AG04449 (cell line): Measurements from ENCODE around the gene KRT36.

ENCODE experiments used
- CTCF ChIA-PET: fragments of 350-600 bp; formaldehyde crosslinking; extraction: SDS; loops from one replicate; lab custom pipeline; 2021; ENCODE audit warnings: antibody characterized with exemption; lab: Yijun Ruan, JAX
- POLR2A ChIA-PET: fragments of 400-600, 350-600 bp; formaldehyde crosslinking; extraction: SDS; loops from one replicate; lab custom pipeline; 2020; ENCODE audit warnings: antibody characterized with exemption, inconsistent platforms; lab: Yijun Ruan, JAX
- DNase-seq: peaks from one replicate; pipeline ENCODE4 v3.0.0-alpha.2; 2010; ENCODE audit warnings: low read depth, low spot score
- H3K4me3 ChIP-seq: 2 replicates; pipeline ENCODE4 v1.5.1; 2011; ENCODE audit warnings: low read depth, mild to moderate bottlenecking, control low read depth, low read length
- TF ChIP-seq, protein P1 (sequence below): IDR thresholded peaks from one replicate; pipeline ENCODE4 v1.5.1; 2011; ENCODE audit warnings: mild to moderate bottlenecking, moderate library complexity, low read length, control low read depth, inconsistent platforms; ENCODE audit not compliant: insufficient read depth; ENCODE audit errors: missing control alignments

The KRT36 gene

DNA sequence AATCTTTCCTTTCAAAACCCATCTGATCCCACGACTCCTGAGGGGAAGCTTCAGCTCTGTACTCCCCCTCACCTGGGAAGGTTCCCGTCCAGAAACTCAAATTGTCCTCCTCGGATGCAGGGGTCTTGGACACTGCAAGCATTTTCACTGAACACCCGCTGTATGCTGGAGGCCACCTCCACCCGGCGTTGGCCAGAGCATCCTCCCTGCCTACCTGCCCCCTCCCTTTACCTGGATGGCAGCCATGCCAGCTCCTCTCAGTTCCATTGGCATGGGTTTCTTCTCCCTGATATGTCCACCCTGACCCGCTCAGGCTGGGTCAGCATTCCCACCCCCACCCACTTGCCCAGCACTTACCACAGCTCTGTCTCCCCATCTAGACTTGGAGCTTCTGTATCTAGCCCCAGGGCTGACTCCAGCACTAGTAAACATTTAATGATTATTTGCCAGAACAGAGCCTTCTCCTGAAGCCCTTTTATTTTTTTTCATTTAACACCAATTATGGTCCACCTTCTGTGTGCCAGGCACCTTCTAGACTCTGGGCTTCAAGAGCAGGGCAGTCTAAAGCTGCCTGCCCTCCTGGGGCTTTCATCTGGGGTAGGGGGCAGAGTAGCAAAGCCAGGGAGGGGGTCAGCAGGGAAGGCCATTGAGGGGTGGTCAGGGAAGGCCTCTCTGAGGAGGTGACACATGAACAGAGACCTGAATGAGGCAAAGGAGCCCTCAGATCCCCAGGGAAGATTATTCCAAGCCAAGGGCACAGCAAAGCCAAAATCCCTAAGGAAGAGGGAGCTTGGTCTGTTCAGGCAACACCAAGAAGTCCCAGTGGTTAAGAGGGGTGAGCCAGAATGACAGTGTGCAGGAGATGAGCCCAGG lies 47.3 kb upstream of the KRT36 start:
- H3K4me3 ChIP-seq: no peak overlapping the region
- ChIA-PET POLR2A (no interaction called here), CTCF (interaction anchor here (0.8 to 3.4 kb wide), 9 partner anchors 12 to 129 kb away, joined by 3 to 29 read pairs (median 4); no protein-coding TSS in a partner anchor)
- TF ChIP-seq, protein P1, sequence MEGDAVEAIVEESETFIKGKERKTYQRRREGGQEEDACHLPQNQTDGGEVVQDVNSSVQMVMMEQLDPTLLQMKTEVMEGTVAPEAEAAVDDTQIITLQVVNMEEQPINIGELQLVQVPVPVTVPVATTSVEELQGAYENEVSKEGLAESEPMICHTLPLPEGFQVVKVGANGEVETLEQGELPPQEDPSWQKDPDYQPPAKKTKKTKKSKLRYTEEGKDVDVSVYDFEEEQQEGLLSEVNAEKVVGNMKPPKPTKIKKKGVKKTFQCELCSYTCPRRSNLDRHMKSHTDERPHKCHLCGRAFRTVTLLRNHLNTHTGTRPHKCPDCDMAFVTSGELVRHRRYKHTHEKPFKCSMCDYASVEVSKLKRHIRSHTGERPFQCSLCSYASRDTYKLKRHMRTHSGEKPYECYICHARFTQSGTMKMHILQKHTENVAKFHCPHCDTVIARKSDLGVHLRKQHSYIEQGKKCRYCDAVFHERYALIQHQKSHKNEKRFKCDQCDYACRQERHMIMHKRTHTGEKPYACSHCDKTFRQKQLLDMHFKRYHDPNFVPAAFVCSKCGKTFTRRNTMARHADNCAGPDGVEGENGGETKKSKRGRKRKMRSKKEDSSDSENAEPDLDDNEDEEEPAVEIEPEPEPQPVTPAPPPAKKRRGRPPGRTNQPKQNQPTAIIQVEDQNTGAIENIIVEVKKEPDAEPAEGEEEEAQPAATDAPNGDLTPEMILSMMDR: no peak
- no peak for DNase-seq

DNA sequence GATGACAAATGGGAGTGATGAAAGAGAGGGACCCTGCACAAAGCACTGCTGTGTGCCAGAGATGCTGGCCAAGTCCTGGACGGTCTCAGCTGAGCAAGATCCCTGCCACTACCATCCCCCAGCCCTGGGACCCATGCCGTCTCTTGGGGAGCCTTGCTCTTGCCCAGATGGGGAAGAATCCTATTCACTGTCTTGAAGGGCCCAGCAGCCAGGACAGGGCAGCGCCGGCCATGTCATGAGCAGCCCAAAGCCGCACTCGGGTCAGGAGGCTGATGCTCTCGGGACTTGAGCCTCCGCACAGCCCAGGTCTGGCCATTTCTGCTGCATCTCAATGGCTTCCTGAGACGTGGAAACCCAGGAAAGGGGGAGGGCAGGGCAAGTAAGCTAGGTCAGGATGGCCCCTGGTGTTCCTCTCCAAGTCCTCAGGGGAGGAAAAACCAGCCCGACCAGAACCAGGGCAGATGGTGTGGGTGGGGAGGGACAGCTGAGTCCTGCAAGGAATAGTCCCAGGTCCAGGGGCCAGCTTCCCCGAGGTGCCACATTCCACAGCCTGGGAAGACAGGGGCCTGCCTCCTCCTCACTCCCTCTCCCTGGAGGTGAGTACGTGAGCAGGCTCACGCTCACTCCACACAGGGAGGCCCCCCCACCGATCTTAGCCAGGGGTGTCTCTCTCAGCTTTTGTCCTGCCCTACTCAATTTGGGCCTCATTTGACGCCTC lies 46.2 kb upstream of the KRT36 start:
- ChIA-PET CTCF (interaction anchor here (0.8 to 3.4 kb wide), 6 partner anchors 13 to 130 kb away, joined by 3 to 28 read pairs (median 4); no protein-coding TSS in a partner anchor), POLR2A (no interaction called here)
- TF ChIP-seq, protein P1: no peak
- no peak overlapping the region for H3K4me3 ChIP-seq
- no peak for DNase-seq

DNA sequence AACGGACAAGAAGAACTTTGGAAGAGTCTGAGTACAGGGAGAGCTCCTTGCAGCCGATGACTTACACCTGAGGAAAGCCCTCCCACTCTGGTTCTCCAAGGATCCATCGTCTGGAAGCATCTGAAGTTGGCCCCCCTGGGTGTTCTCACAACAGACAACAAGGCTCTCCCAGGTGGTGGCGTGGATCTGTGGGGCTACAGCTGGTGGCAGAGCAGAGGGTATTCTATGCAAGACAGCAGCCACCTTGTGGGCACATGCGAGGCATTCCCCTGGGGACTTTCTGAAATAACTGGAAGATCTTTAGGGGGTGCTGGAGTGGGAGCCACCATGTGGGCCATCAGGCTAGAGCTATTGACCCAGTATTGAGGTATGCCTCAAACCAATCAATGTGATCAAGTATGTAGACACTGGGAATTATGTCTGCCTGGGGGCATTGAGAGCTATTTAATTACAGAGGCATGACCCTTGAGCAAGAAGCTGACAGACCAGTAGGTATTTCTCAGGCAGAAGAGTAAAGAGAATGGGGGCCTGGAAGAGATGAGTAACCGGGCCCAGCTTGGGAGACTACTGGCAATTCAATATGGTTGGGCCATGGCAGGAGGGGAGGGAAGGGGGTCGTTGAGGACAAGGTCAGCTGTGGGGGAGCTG lies 45.3 kb upstream of the KRT36 start:
- no peak for DNase-seq
- POLR2A ChIA-PET: no interaction called here
- TF ChIP-seq, protein P1: no peak
- H3K4me3 ChIP-seq: no peak overlapping the region
- CTCF ChIA-PET: interaction anchor here (0.7 to 3.4 kb wide), 5 partner anchors 14 to 583 kb away, joined by 3 to 28 read pairs (median 6); no protein-coding TSS in a partner anchor

- H3K4me3 ChIP-seq: no peak overlapping the region
- TF ChIP-seq, protein P1: no peak
- ChIA-PET CTCF (interaction anchor here (1.6 kb wide), 1 partner anchor 15 kb away, joined by 19 read pairs; no protein-coding TSS in a partner anchor), POLR2A (no interaction called here)
- DNase-seq: no peak
Observed at GRCh38 chr17:41533613-41534012, 43.9 kb upstream of the KRT36 start.

GRCh38 chr17:41532947-41533570 lies 43.3 kb upstream of the KRT36 start:
- H3K4me3 ChIP-seq: no peak overlapping the region
- ChIA-PET CTCF (interaction anchor here (1.3 to 1.6 kb wide), 3 partner anchors 12 to 116 kb away, joined by 5 to 19 read pairs (median 5); no protein-coding TSS in a partner anchor), POLR2A (no interaction called here)
- TF ChIP-seq, protein P1: no peak
- DNase-seq: no peak
